Kidney (tissue), 14 donors: ENCODE data around the gene ZDHHC11. TPM values are rescaled to one million over a fixed set of nuclear protein-coding genes. Genes with fewer than 3 reads are reported as not detected.

ENCODE experiments used
- DNase-seq, 5 donors: peaks; one replicate each; pipeline ENCODE4 v3.0.0-alpha.2; 2013 to 2020
- FAIRE-seq: peaks from 2 replicates; lab custom pipeline; 2012; peaks lifted over from hg19 to GRCh38; lab: Jason Lieb, UNC
- H3K27ac ChIP-seq, 2 donors: one replicate each; pipeline ENCODE4 v1.7.0; 2013; ENCODE audit warnings: low read depth in 2 of 2, low read length in 2 of 2, inconsistent platforms in 1 of 2
- H3K27me3 ChIP-seq: one replicate; pipeline ENCODE4 v1.7.1; 2013; ENCODE audit warnings: low read length, inconsistent platforms; ENCODE audit not compliant: control insufficient read depth, insufficient read depth
- H3K36me3 ChIP-seq, 3 donors: one replicate each; pipeline versions ENCODE4 v1.7.0 to v1.7.1; 2013; ENCODE audit warnings: low read length in 3 of 3, control low read depth in 1 of 3, inconsistent platforms in 1 of 3; ENCODE audit not compliant: insufficient read depth in 3 of 3, control insufficient read depth in 2 of 3
- H3K4me1 ChIP-seq, 3 donors: one replicate each; pipeline versions ENCODE4 v1.7.0 to v1.7.1; 2013; ENCODE audit warnings: low read length in 3 of 3, inconsistent platforms in 1 of 3, low read depth in 1 of 3; ENCODE audit not compliant: control insufficient read depth in 2 of 3, insufficient read depth in 2 of 3
- H3K4me3 ChIP-seq, 3 donors: one replicate each; pipeline versions ENCODE4 v1.7.0 to v1.8.1; 2013; ENCODE audit warnings: low read length in 3 of 3, control low read depth in 1 of 3, inconsistent platforms in 1 of 3
- H3K9ac ChIP-seq, 3 donors: one replicate each; pipeline versions ENCODE4 v1.7.0 to v1.7.1; 2013; ENCODE audit warnings: low read length in 3 of 3, control low read depth in 1 of 3, inconsistent platforms in 1 of 3
- H3K9me3 ChIP-seq, 3 donors: one replicate each; pipeline versions ENCODE4 v1.7.0 to v1.7.1; 2013; ENCODE audit warnings: low read length in 3 of 3, control low read depth in 1 of 3, inconsistent platforms in 1 of 3; ENCODE audit not compliant: control insufficient read depth in 2 of 3, insufficient read depth in 1 of 3
- intact Hi-C: fragments of 100-400 bp; cut with DNase I; formaldehyde crosslinking; loops from one replicate; pipeline ENCODE4 v1.11.1; 2022
- polyA plus RNA-seq: library from polyadenylated mRNA; stranded (reverse); fragments of 350-450 nt; fragmentation: Illumina TruSeq; extraction: RNeasy Lipid Tissue Mini Kit (QIAGEN cat#74804); gene quantifications from one replicate; pipeline ENCODE4 v1.2.3, GENCODE V29; 2014; ENCODE audit warnings: low read depth, low replicate concordance; ENCODE audit not compliant: insufficient read depth
- total RNA-seq: library from RNA; stranded (reverse); fragmentation: NEBNext Ultra II Directional; extraction: Animal tissue kit (Norgen Biotek cat#: 25700); gene quantifications from one replicate; pipeline ENCODE4 v1.2.1, GENCODE V29; 2021
- TF ChIP-seq, protein P1 (sequence below): IDR thresholded peaks from 3 replicates; pipeline ENCODE4 v1.5.1; 2012; ENCODE audit warnings: mild to moderate bottlenecking, moderate library complexity, borderline replicate concordance; ENCODE audit not compliant: insufficient read depth; ENCODE audit errors: extremely low read depth
- donor health status: control.
- donor health status: control.
- donor health status: control.
- donor health status: control.
- donor health status: control.
- donor health status: DM: yes; HTN: yes; CAD: no.
- donor health status: Normal renal cell carcinoma (clear cell type).

The ZDHHC11 gene
- total and polyA plus RNA-seq, 2 donors from 2014 or later = 1.6 to 10.1 TPM

DNA sequence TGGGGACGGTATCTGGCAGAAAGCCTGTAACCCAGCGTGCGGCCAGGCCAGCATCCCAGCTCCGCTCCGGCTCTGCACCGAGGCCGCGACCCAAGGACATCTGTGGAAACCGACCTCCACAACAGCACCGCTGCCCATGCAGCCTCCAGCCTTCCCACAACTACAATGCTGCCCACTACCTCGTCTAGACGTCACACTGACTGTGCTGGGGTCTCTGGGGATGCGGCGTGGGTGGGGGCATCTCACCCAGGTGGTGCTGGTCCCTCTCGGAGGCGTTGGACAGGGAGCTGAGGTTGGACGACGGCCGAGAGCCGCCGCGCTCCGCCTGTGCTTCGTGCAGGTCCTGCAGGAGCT is 14.4 kb upstream of the ZDHHC11 start:
- TF ChIP-seq, protein P1, sequence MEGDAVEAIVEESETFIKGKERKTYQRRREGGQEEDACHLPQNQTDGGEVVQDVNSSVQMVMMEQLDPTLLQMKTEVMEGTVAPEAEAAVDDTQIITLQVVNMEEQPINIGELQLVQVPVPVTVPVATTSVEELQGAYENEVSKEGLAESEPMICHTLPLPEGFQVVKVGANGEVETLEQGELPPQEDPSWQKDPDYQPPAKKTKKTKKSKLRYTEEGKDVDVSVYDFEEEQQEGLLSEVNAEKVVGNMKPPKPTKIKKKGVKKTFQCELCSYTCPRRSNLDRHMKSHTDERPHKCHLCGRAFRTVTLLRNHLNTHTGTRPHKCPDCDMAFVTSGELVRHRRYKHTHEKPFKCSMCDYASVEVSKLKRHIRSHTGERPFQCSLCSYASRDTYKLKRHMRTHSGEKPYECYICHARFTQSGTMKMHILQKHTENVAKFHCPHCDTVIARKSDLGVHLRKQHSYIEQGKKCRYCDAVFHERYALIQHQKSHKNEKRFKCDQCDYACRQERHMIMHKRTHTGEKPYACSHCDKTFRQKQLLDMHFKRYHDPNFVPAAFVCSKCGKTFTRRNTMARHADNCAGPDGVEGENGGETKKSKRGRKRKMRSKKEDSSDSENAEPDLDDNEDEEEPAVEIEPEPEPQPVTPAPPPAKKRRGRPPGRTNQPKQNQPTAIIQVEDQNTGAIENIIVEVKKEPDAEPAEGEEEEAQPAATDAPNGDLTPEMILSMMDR = no peak
- Histone ChIP-seq H3K27me3 (no peaks in the 10 kb centered on the region), H3K9me3 (no peaks in the 10 kb centered on the region), H3K36me3 (peaks cover 3 to 40% (median 24%) of the 10 kb centered on the region in 3 donors), H3K4me1 (peaks cover 0 to 12% (median 9%) of the 10 kb centered on the region in 3 donors), H3K9ac (no peak overlapping the region), H3K4me3 (no peak overlapping the region), H3K27ac (no peak overlapping the region)
- FAIRE-seq (no peak), DNase-seq (peak in 1 of 5 donors; percentile 62)
- intact Hi-C loops = no loop called here

DNA sequence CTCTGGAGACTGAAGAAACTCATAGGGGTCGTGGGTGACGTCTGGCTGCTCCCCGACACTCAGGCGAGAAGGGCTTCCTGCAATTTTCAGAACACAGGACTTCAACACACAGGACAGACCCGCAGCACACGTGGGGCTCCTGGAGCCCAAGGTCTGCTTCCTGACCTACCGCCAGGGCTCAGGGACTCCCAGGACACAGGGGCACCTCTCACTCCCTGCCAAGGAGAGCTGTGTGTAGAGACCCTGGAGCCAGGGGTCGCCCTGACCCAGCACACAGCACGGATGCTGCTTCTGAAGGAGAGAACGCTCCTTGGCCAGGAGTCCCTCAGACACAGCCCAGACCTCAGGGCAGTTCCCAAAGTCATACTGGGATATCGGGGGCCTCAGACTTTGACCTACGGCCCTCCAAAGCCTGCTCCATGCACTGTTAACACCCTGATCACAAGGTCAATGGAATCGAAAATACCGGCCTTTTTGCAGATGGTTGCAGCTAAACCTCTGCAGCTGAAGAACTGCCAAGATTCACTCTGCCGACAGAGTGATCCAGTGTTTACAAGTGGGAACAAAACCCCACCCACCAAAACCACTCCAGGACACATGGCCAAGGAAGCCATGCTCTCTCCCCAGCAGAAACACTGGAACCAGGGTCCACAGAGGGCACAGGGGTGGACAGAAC is 13.8 kb upstream of the ZDHHC11 start:
- Histone ChIP-seq H3K27ac (no peak overlapping the region), H3K4me1 (peaks cover 0 to 12% (median 9%) of the 10 kb centered on the region in 3 donors), H3K27me3 (no peaks in the 10 kb centered on the region), H3K9ac (no peak overlapping the region), H3K9me3 (no peaks in the 10 kb centered on the region), H3K4me3 (no peak overlapping the region), H3K36me3 (peaks cover 2 to 35% (median 24%) of the 10 kb centered on the region in 3 donors)
- TF ChIP-seq, protein P1 = no peak
- FAIRE-seq = no peak
- intact Hi-C loops = no loop called here
- DNase-seq = no peak

DNA sequence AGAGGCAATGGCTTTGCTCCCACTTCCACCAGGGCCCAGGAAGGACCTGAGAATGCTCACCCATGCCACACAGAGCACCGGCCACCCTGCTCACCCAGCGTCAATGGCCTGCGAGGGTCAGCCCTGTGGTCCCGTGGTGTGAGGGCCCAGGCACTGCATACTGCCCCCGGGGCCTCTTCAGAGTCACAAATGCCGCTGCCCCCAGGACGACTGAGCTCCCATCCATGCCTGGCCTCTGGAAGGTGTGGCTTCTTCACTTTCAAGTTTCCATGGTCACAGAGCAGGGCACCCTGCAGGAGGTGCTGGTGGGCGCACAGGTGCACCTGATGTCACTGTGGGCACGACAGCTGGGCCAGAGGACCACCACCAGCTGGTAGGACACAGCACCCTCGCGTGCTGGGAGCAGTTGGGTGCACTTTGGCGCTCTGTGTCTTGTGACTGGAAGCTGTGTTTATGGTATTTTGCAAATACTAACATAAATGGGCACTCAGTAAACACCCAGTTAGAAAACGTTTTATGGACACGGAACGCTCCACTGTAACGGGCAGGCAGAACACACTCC is 12.5 kb upstream of the ZDHHC11 start:
- Histone ChIP-seq H3K36me3 (peaks cover 2 to 28% (median 15%) of the 10 kb centered on the region in 3 donors), H3K27ac (no peak overlapping the region), H3K9ac (no peak overlapping the region), H3K4me1 (peaks cover 0 to 12% (median 9%) of the 10 kb centered on the region in 3 donors), H3K27me3 (no peaks in the 10 kb centered on the region), H3K9me3 (no peaks in the 10 kb centered on the region), H3K4me3 (no peak overlapping the region)
- DNase-seq (peak in 1 of 5 donors; percentile 64), FAIRE-seq (no peak)
- intact Hi-C loops = no loop called here
- TF ChIP-seq, protein P1 = no peak
